Breast epithelium (tissue), 4 donors: ENCODE results near the gene ABTB2. TPM values are rescaled to one million over a fixed set of nuclear protein-coding genes. Genes with fewer than 3 reads are reported as not detected.

Source experiments
- DNase-seq, 2 donors: peaks; one replicate each; pipeline ENCODE4 v3.0.0-alpha.2; 2019; ENCODE audit warnings: low spot score in 2 of 2
- H3K27ac ChIP-seq, 2 donors: fragments of 200-600 bp; sonication (generic) in 1 of 2; one replicate each; pipeline ENCODE4 v1.5.1; 2016 to 2019; ENCODE audit warnings: mild to moderate bottlenecking in 1 of 2
- H3K27me3 ChIP-seq, 2 donors: fragments of 200-600 bp; sonication (generic) in 1 of 2; one replicate each; pipeline versions ENCODE4 v1.5.1 to v1.6.0; 2017 to 2019; ENCODE audit warnings: control low read depth in 1 of 2, mild to moderate bottlenecking in 1 of 2
- H3K36me3 ChIP-seq: fragments of 200-600 bp; one replicate; pipeline ENCODE4 v1.5.1; 2019
- H3K4me1 ChIP-seq, 2 donors: fragments of 200-600 bp; sonication (generic); one replicate each; pipeline ENCODE4 v1.5.1; 2016 to 2019; ENCODE audit warnings: control low read depth in 1 of 2
- H3K4me3 ChIP-seq, 3 donors: fragments of 200-600 bp; sonication (generic); 1 replicate in 2 of 3; 2 replicates in 1 of 3; pipeline ENCODE4 v1.5.1; 2016 to 2019; ENCODE audit warnings: mild to moderate bottlenecking in 3 of 3, moderate library complexity in 2 of 3
- H3K9me3 ChIP-seq, 2 donors: fragments of 200-600 bp; sonication (generic) in 1 of 2; one replicate each; pipeline ENCODE4 v1.5.1; 2016 to 2019; ENCODE audit warnings: control low read depth in 1 of 2
- POLR2A ChIP-seq: fragments of 450-650 bp; IDR thresholded peaks from one replicate; pipeline ENCODE4 v1.6.1; 2016; ENCODE audit warnings: antibody characterized with exemption, mild to moderate bottlenecking, moderate library complexity
- POLR2AphosphoS5 ChIP-seq, 3 donors: sonication (generic); formaldehyde crosslinking; IDR thresholded peaks; one replicate each; pipeline ENCODE4 v1.6.1; 2017; ENCODE audit warnings: antibody characterized with exemption in 3 of 3
- intact Hi-C: fragments of 100-400 bp; cut with DNase I; formaldehyde crosslinking; loops from one replicate; pipeline ENCODE4 v1.15.1; 2023; ENCODE audit warnings: low total_unique reads
- total RNA-seq, 3 donors: library from RNA; depleted of rRNA; stranded (reverse); fragments of >200 nt; gene quantifications; one replicate each; pipeline ENCODE4 v1.1.0, GENCODE V29; 2016
- TF ChIP-seq, protein P1 (sequence below), 3 donors: fragments of 450-650 bp; IDR thresholded peaks; one replicate each; pipeline ENCODE4 v1.5.1; 2016 to 2017; ENCODE audit warnings: antibody characterized with exemption in 3 of 3, mild to moderate bottlenecking in 3 of 3, moderate library complexity in 3 of 3

The ABTB2 gene
- total RNA-seq, 3 donors from 2014 or later, result 1.3 to 5.6 (median 1.9) TPM

DNA sequence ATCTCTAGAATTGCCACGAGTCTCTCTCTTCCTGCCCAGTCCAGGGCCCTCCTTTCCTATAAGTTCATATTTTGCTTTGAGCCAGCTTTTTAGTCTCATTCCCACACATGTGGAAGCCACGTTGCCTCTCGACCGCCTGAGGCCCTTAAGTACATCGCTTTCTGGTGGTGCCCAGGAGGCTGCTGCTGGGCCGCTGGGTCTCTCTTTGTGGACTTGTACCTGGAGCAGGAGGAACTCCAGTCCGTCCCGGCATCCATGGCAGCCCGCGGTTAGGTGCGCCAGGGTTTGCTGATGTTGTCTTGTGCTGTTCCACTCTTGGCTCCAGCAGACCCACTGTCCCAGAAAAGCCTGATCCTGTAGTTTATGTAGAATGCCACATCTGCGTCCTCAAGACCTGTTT lies 211.4 kb downstream of the ABTB2 start:
- H3K36me3 ChIP-seq, result peaks cover 11% of the 10 kb centered on the region
- H3K9me3 ChIP-seq, result no peaks in the 10 kb centered on the region
- H3K27ac ChIP-seq, result no peak overlapping the region
- no peaks in the 10 kb centered on the region for H3K27me3 ChIP-seq
- TF ChIP-seq POLR2AphosphoS5 (IDR thresholded peaks at IDR 0.05), result no peak
- TF ChIP-seq, protein P1, sequence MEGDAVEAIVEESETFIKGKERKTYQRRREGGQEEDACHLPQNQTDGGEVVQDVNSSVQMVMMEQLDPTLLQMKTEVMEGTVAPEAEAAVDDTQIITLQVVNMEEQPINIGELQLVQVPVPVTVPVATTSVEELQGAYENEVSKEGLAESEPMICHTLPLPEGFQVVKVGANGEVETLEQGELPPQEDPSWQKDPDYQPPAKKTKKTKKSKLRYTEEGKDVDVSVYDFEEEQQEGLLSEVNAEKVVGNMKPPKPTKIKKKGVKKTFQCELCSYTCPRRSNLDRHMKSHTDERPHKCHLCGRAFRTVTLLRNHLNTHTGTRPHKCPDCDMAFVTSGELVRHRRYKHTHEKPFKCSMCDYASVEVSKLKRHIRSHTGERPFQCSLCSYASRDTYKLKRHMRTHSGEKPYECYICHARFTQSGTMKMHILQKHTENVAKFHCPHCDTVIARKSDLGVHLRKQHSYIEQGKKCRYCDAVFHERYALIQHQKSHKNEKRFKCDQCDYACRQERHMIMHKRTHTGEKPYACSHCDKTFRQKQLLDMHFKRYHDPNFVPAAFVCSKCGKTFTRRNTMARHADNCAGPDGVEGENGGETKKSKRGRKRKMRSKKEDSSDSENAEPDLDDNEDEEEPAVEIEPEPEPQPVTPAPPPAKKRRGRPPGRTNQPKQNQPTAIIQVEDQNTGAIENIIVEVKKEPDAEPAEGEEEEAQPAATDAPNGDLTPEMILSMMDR (IDR thresholded peaks at IDR 0.05), result no peak
- no peak for TF ChIP-seq POLR2A
- intact Hi-C loops, result no loop called here
- no peak for DNase-seq
- H3K4me3 ChIP-seq, result no peak overlapping the region
- H3K4me1 ChIP-seq, result no peaks in the 10 kb centered on the region

DNA sequence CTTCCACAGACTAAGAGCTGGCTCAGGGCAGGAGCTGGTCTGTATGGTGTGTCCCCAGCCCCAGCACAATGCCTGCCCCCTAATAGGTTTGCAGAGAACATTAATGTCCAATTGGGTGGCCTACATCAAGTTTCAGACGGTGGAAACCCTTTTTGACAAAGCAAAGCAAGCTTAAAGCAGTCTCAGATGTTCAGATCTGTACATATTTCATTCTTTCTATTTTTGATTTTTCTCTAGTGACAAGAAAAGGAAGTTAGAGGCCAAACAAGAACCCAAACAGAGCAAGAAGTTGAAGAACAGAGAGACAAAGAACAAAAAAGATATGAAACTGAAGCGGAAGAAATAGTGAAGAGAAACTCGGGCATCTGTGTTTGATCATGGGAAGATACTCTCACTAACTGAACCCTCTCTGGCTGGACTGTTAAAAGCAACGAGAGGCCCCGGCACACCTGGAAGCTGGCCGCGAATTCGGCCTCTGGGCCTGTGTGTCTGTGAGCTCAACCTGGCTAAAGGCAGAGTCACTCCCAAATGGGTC lies 211.9 kb downstream of the ABTB2 start:
- TF ChIP-seq, protein P1 (IDR thresholded peaks at IDR 0.05), result no peak
- TF ChIP-seq POLR2AphosphoS5 (IDR thresholded peaks at IDR 0.05), result no peak
- TF ChIP-seq POLR2A, result no peak
- Histone ChIP-seq H3K9me3 (no peaks in the 10 kb centered on the region), H3K4me3 (no peak overlapping the region), H3K4me1 (no peaks in the 10 kb centered on the region), H3K36me3 (peaks cover 11% of the 10 kb centered on the region), H3K27me3 (no peaks in the 10 kb centered on the region), H3K27ac (no peak overlapping the region)
- intact Hi-C loops, result no loop called here
- no peak for DNase-seq

DNA sequence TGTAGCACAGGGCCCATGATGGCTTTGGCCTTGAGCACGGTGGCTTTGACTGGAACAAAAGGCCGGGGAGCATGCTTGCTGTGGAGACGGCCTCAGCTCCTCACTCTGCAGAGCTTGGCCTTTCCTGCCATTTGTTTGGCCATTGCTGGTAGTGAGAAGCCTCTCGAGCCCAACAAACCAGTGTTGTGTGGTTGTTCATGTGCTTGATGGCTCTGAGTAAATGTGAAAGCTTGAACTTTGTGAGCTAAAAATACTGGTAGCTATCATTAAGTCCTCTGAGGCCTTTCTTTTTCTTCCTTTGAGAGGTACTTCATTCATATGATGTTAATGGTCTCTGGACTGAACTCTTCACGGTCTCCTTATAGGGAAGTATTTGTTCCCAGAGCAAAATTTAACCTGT lies 212.7 kb downstream of the ABTB2 start:
- no peak for DNase-seq
- H3K27me3 ChIP-seq, result no peaks in the 10 kb centered on the region
- H3K36me3 ChIP-seq, result peaks cover 15% of the 10 kb centered on the region
- H3K4me1 ChIP-seq, result no peaks in the 10 kb centered on the region
- TF ChIP-seq POLR2AphosphoS5 (IDR thresholded peaks at IDR 0.05) (no peak), POLR2A (no peak)
- TF ChIP-seq, protein P1 (IDR thresholded peaks at IDR 0.05), result no peak
- no peak overlapping the region for H3K4me3 ChIP-seq
- H3K9me3 ChIP-seq, result no peaks in the 10 kb centered on the region
- H3K27ac ChIP-seq, result no peak overlapping the region
- intact Hi-C loops, result no loop called here

DNA sequence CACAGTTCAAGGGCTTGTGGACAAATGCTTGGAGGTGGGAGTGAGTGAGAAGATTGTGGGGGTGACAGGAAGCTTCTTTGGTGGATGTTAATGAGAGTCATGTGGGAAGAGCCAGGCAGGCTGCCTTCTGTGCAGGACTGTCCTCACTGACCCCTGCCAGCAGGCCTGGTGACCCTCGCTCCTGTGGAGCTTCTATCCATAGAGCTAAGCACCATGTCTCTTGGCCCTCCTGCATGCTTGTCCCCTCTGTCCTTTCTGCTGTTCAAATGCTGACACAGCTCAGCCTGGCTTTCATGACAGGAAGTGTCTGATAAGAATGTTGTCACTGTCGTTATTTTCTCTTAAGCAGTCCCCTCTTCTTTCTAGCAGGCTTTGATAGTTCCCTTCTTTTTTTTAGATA lies 214.8 kb downstream of the ABTB2 start:
- Histone ChIP-seq H3K4me3 (no peak overlapping the region), H3K27me3 (no peaks in the 10 kb centered on the region), H3K9me3 (no peaks in the 10 kb centered on the region), H3K4me1 (no peaks in the 10 kb centered on the region), H3K27ac (no peak overlapping the region), H3K36me3 (peaks cover 20% of the 10 kb centered on the region)
- no peak for DNase-seq
- intact Hi-C loops, result loop anchor here (5.0 kb wide), 1 partner anchor 851 kb away; no protein-coding TSS in a partner anchor
- TF ChIP-seq, protein P1 (IDR thresholded peaks at IDR 0.05), result no peak
- TF ChIP-seq POLR2AphosphoS5 (IDR thresholded peaks at IDR 0.05) (no peak), POLR2A (no peak)

DNA sequence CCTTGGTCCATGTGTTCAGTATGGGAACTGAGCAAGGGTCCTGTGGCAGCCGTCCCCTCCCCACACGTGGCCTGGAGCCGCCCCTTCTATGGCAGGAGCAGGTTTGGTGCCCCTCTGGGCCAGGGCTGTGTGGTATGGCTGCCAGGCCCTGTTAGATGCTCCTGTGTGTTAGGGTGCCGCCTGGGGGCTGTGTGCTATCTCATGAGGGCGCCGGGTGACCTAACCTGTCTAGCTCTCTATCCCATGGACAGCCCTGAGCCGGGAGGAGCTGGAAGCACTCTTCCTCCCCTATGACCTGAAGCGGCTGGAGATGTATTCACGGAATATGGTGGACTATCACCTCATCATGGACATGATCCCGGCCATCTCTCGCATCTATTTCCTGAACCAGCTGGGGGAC lies 217.7 kb downstream of the ABTB2 start:
- no peak overlapping the region for H3K27ac ChIP-seq
- no peaks in the 10 kb centered on the region for H3K4me1 ChIP-seq
- peaks cover 13% of the 10 kb centered on the region for H3K36me3 ChIP-seq
- TF ChIP-seq, protein P1 (IDR thresholded peaks at IDR 0.05), result no peak
- TF ChIP-seq POLR2AphosphoS5 (IDR thresholded peaks at IDR 0.05), result no peak
- no peak for TF ChIP-seq POLR2A
- H3K4me3 ChIP-seq, result no peak overlapping the region
- H3K9me3 ChIP-seq, result no peaks in the 10 kb centered on the region
- intact Hi-C loops, result loop anchor here (5.0 kb wide), 1 partner anchor 848 kb away; no protein-coding TSS in a partner anchor
- no peak for DNase-seq
- no peaks in the 10 kb centered on the region for H3K27me3 ChIP-seq
